ENCODE results near the gene GREB1L.

- TF ChIP-seq NFE2L1 (CRISPR knock-in tag; IDR thresholded peaks at IDR 0.05) (no peak), NR1H2 (CRISPR knock-in tag; IDR thresholded peaks at IDR 0.05) (no peak), MAX (CRISPR knock-in tag; IDR thresholded peaks at IDR 0.05) (no peak), SMAD3 (CRISPR knock-in tag; IDR thresholded peaks at IDR 0.05; ENCODE audit: borderline replicate concordance) (no peak), CTCF (IDR thresholded peaks at IDR 0.05) (no peak)
Measured at GRCh38 chr18:21254576-21254975, 12.5 kb downstream of the GREB1L start.

Data from WTC11 (cell line).